HL-60 (cell line): Measurements from ENCODE around the gene CSTF3.

Experiments
- DNase-seq, 2 experiments: peaks; one replicate each; pipeline ENCODE4 v3.0.0-alpha.2; 2010 to 2020; ENCODE audit warnings: low read depth in 1 of 2, low spot score in 1 of 2
- H3K27ac ChIP-seq: fragments of 250-450 bp; sonication (Bioruptor Pico); replicated peaks from 2 replicates; pipeline ENCODE4 v1.5.1; 2020; ENCODE audit warnings: mild to moderate bottlenecking, moderate library complexity
- H3K27me3 ChIP-seq: fragments of 250-450 bp; sonication (Bioruptor Pico); 2 replicates; pipeline ENCODE4 v1.5.1; 2021; ENCODE audit warnings: mild to moderate bottlenecking, moderate library complexity; ENCODE audit not compliant: insufficient read depth, poor library complexity, severe bottlenecking
- H3K4me3 ChIP-seq: replicated peaks from 2 replicates; pipeline ENCODE4 v1.5.1; 2011; ENCODE audit warnings: mild to moderate bottlenecking, control low read depth, low read length; ENCODE audit not compliant: insufficient read depth
- CTCF ChIP-seq: IDR thresholded peaks from one replicate; pipeline ENCODE4 v1.5.1; 2011; ENCODE audit warnings: low read length, control low read depth, inconsistent platforms; ENCODE audit not compliant: insufficient read depth
- GABPA ChIP-seq: IDR thresholded peaks from 2 replicates; pipeline ENCODE4 v1.6.1; 2012; ENCODE audit warnings: low read depth
- POLR2AphosphoS5 ChIP-seq: IDR thresholded peaks from 2 replicates; pipeline ENCODE4 v1.6.1; 2012; ENCODE audit warnings: low read depth
- REST ChIP-seq: IDR thresholded peaks from 2 replicates; pipeline ENCODE4 v1.6.1; 2012; ENCODE audit warnings: low read depth; ENCODE audit not compliant: insufficient replicate concordance
- SPI1 ChIP-seq: IDR thresholded peaks from 2 replicates; pipeline ENCODE4 v1.6.1; 2012; ENCODE audit warnings: low read depth, mild to moderate bottlenecking, borderline replicate concordance
- long read RNA-seq: library from polyadenylated mRNA; unstranded; transcript quantifications from one replicate; pipeline ENCODE4 v2.0.0, GENCODE V29; 2020

Gene CSTF3
- long read RNA-seq, transcript CSTF3-201 (21 exons, 2,797 nt), result major isoform, 42 of 59 reads
- long read RNA-seq, partial matches to known transcripts, result 3 of 59 reads
- long read RNA-seq, other reads (novel, unspliced or antisense), result 11 of 59 reads

GRCh38 chr11:33161120-33162005, at the start of gene CSTF3:
Gene CSTF3 (minus strand): TSS chr11:33161480. CDS start chr11:33161325, 155 bp downstream.
- H3K27me3 ChIP-seq, result no peaks in the 10 kb centered on the region
- TF ChIP-seq SPI1, result no peak
- peak; percentile 88 for TF ChIP-seq GABPA
- TF ChIP-seq POLR2AphosphoS5, result peak; percentile 86
- no peak for TF ChIP-seq CTCF
- TF ChIP-seq REST, result peak; percentile 63
- H3K4me3 ChIP-seq, result peak within 1 kb of the TSS; percentile 97
- DNase-seq, result peak; percentile 97 to 100
- peak within 1 kb of the TSS; percentile 96 for H3K27ac ChIP-seq

- H3K27ac ChIP-seq, result no peak overlapping the region; the same call in 1 of the 2 replicates
- no peak for DNase-seq
- no peak for TF ChIP-seq POLR2AphosphoS5
- TF ChIP-seq REST, result no peak
- no peak for TF ChIP-seq SPI1
- TF ChIP-seq GABPA, result no peak
- no peak for TF ChIP-seq CTCF
- no peak overlapping the region for H3K4me3 ChIP-seq
- H3K27me3 ChIP-seq, result no peaks in the 10 kb centered on the region
These were observed 46.9 kb upstream of the CSTF3 start for GRCh38 chr11:33208150-33208549.

- Histone ChIP-seq H3K27me3 (no peaks in the 10 kb centered on the region), H3K27ac (no peak overlapping the region), H3K4me3 (no peak overlapping the region)
- no peak for TF ChIP-seq CTCF
- no peak for DNase-seq
These were observed 46.2 kb upstream of the CSTF3 start for GRCh38 chr11:33207408-33207985.
